PC-3 (cell line): ENCODE data around the gene CSRP1.

ENCODE experiments used
- EZH2 ChIP-seq: fragments of 300-600 bp; sonication (generic); IDR thresholded peaks from one replicate; pipeline ENCODE4 v1.6.1; 2017; ENCODE audit warnings: antibody characterized with exemption, mild to moderate bottlenecking, low read length; ENCODE audit not compliant: unreplicated experiment
- EZH2phosphoT487 ChIP-seq: fragments of 300-600 bp; sonication (generic); IDR thresholded peaks from 2 replicates; pipeline ENCODE4 v1.6.1; 2018; ENCODE audit warnings: mild to moderate bottlenecking, antibody characterized with exemption, low read length, borderline replicate concordance
- TF ChIP-seq, protein P1 (sequence below): fragments of 300-600 bp; sonication (generic); conservative IDR thresholded peaks from 2 replicates; pipeline ENCODE4 v1.5.1; 2017; ENCODE audit warnings: antibody characterized with exemption, low read depth, mild to moderate bottlenecking, low read length

DNA sequence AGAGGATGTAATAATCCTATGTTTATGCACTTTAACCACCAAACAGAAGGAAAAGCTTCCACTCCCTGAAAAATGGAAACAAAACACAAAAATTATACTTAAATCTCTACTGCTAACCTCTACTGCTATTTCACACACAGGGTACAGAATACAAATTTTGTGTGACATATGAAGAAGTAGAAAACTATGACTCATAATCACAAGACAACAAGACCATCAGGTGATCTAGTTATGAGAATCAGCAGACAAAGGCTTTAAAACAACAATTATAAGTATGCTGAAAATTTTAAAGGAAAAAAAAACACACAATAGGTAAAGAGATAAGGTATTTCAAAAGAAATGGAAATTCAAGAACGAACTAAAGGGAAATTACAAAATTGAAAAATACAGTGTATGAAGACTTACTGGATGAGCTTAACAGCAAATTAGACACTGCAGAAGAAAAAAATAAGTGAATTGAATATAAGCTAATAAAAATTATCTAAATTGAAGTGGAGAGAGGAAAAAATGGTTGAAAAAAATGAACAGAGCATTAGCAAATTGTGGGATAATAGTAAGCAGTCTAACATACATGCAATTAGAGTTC, 18.4 kb upstream of the CSRP1 start:
- TF ChIP-seq, protein P1, sequence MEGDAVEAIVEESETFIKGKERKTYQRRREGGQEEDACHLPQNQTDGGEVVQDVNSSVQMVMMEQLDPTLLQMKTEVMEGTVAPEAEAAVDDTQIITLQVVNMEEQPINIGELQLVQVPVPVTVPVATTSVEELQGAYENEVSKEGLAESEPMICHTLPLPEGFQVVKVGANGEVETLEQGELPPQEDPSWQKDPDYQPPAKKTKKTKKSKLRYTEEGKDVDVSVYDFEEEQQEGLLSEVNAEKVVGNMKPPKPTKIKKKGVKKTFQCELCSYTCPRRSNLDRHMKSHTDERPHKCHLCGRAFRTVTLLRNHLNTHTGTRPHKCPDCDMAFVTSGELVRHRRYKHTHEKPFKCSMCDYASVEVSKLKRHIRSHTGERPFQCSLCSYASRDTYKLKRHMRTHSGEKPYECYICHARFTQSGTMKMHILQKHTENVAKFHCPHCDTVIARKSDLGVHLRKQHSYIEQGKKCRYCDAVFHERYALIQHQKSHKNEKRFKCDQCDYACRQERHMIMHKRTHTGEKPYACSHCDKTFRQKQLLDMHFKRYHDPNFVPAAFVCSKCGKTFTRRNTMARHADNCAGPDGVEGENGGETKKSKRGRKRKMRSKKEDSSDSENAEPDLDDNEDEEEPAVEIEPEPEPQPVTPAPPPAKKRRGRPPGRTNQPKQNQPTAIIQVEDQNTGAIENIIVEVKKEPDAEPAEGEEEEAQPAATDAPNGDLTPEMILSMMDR: no peak
- no peak for TF ChIP-seq EZH2phosphoT487
- TF ChIP-seq EZH2: no peak
